Amniotic stem cell (primary cell): ENCODE results near the gene CCDC57.

ENCODE experiments used
- DNase-seq: peaks from one replicate; lab custom pipeline; 2025; lab: John Stamatoyannopoulos, UW

The CCDC57 gene

DNA sequence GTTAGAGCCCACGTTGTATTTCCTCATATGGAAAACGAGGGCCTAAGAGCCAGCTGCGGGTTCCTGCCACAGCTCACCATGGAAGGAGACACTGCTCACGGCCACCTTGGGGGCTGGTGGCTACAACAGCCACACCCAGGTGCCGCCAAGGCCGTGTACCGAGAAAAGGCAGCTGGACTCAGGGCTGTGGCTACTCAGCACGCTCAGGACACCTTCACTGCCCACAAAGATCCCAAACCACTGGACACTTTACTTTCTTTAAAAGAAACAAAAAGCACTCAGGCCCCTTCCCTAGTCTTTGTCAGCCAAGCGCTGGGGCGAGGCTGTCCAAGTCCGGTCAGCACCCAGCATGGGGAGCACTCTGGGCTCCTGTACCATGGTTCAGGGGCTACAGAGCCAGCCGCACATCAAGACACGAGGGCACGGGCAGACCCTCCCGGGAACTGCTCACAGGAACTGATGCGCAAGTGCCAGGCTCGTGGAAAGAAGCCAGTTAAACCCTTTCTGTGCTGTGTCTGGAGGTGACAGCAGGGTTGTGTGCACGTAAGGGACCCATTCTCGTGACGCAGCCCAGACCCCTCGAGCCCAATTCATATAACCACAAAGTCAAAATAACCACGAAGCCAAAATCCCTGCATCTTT, 34.7 kb upstream of the CCDC57 start:
- DNase-seq, result no peak

DNA sequence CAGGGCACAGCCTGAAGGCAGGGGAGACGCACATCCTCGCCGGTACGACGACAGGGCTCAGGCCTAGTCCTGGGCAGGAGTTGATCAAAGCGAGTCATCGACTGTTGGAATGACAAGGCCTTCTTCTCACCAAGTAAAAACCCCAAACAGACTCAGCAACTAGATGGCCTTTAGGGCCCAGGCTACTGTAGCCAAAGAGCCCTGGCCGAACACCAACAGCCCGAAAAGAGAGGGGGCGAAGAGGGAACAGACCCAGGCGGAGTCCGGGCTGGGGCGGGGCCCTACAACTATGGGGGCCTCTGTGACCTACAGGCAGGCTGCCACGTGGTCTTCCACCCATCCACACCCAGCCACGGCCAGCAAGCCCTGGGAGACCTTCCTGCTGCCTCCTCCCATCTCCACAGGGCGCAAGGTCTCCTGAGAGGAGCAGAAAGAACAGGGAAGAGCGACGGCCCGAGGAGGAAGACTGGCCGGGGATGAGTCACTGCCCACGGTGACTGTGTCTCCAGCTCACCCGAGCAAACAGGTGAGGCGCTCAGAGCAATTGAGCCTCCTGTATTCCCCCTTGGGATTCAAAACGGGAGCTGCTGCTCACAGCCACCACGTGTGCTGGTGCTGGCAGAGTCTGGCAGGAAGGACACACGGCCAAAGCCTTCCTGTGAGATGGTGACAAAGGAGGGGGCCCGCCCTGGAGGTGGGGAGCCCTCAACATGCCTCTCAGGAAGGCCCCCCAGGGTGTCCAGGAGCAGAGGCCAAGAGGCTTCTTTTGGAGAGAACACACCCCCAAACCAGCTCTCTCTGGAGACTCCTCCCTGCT, 33.9 kb upstream of the CCDC57 start:
- no peak for DNase-seq

DNA sequence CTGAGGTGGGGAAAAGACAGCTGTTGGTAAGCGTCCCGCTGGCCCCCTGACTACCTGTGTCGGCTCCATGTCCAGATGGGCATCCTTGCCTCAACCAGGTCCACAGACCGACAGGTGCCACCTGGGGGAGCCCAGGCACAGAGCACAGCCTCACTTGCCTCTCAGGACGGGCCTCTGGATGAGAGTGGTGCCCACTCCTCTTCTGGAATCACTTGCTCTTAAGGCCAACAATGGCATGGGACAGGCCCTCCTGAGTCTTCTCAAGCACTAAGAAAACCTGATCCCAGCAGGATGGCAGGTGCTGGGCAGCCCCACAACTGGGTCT, 33.4 kb upstream of the CCDC57 start:
- DNase-seq, result no peak

DNA sequence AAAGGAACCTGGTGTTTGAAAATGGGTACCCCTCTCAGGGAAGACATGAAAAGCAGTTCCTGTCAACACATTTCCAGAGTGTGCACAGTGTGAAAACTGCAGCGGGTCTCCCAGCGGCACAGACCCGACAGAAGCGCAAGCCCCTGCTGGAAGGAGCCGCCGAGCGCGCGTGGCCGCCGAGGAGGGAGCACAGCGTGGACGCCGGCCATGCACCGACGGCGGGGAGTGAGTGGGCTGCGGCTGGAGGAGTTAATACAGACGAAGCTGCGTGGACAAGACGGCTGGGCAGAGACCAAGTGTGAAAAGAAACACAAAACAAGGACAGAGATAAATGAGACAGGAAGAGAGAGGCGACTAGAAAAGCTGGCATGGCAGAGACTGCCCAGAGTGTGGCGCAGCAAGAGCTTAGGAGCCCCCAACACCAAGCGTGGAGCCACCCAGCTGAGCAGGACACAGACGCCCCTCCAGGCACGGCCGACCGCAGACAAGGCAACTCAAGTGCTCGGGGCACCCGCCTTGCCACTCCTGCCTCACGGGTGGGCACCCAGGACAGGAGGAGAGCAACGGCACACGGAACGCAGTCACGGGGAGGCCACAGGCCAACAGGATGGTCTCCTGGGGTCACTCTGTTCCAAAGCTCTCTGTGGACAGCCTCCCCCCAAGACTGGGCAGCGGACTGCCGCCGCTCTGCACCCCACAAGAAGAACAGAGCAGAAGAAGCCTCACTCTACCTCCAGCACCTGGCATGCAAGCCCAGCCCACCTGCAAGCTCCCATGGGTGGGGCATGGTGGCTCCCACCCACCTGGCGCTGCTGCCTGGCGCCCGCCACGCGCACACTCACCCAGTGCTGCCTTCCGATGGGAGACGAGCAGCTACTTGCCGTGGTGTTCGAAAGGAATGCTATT, 32.7 kb upstream of the CCDC57 start:
- no peak for DNase-seq

DNA sequence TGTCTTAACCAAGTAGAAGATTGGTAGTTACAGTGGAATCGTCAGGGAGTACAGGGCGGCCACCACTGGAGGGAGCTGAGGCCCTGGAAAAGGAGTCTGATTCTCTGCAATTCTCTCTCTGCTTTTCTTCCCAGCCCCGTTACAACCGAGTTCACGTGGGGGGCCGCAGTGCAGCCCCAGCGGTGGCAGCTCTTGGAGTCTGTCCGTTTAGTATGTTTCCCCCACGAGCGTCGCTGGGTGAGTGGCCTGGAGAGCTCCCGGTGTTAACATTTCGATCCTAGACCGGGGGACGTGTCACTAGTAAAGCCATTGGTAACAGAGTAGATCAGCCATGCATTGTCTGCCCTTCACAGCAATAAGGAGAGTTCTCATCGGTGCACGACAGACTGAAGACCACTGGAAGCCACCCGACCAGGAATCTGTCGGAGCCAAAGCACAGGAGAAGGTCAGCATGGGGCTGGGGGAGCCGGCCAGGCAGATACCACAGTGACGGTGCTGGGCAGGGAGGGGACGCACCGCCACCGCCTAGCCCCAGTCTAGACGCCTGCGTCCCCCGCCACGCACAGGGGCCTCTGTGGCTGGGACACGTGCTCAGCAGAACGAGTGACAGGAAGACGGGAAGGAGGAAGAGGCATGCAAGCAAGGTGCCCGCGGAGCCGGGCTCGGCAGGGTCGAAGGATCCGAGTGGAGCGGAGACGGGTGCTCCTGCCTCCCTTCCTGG, 31.9 kb upstream of the CCDC57 start:
- DNase-seq, result no peak

DNA sequence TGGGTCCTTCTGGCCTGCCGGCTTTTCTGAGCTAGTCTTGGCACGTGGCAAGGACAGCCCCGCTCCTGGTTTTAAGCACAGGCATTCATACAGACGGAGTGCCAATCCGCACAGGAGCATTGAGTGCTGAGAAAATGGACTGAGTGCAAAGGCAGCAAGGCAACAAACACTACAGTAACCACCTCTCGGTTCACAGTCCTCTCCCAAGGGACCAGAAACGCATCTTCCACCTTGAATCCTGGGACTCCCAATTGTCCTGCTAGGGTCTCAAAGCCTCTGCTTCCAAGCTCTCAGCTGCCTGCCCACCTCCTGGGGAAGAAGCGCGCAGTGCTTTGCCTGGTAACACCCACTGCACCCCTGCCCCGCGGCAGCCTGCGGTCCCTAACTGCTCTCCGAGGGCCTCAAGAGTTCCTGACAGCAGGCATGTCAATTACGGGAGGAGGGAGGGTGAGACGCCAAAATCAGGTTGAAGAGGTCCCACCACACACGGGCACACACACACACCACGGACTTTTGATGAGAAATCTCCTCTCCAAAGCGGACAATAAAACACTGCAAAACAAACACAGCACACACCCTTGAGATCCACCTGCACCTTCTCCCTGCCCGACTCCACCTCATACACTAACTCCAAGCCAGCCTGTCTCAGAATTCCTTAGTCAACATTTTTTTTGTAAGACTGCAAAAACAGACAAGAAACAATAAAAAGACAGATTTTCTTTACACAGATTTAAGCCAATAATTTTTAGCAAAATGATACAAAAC, 31.2 kb upstream of the CCDC57 start:
- DNase-seq, result no peak

DNA sequence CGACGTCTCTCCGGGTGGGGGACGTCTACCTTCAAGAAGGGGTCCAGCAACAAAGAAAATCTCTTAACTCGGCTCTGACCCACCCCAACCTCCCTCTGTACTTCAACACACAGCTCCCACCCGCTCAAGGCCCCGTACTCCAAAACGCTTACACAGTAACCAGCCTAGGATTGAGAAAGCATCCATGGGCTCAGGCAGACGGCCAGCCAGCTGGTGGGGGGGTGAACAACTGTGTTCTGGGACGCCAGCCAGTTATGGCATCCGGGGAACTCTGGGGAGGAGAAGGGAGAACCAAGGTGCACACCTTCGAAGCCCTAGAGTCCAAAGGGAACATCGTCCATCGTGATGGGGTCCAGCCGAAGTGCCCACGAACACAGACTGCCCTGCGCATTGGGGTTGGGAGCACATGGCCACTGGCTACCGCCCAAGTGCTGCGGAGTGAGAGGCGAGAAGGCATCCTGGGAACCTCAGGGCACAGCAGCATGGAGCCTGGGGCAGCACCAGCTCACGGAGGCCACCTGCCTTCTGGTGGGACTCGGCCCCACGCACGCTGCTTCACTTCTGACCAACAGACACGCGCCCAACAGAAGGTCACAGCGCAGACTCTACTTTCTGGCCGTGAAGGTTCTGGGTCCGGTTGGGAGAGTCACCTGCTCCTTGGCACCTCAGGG, 30.5 kb upstream of the CCDC57 start:
- DNase-seq, result no peak

DNA sequence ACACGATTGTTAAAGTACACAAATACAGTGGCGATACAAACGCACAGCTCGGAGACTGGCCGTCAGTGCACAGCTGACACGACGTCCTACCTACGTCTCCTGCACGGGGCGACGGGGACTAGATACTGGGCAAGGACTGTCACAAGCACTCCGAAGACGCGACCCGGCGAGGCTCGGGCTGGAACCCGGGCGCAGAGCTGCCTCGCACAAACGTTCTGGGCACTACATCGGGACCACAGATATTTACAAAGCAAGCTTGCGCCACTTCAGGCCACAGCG, 30.0 kb upstream of the CCDC57 start:
- DNase-seq, result no peak

DNA sequence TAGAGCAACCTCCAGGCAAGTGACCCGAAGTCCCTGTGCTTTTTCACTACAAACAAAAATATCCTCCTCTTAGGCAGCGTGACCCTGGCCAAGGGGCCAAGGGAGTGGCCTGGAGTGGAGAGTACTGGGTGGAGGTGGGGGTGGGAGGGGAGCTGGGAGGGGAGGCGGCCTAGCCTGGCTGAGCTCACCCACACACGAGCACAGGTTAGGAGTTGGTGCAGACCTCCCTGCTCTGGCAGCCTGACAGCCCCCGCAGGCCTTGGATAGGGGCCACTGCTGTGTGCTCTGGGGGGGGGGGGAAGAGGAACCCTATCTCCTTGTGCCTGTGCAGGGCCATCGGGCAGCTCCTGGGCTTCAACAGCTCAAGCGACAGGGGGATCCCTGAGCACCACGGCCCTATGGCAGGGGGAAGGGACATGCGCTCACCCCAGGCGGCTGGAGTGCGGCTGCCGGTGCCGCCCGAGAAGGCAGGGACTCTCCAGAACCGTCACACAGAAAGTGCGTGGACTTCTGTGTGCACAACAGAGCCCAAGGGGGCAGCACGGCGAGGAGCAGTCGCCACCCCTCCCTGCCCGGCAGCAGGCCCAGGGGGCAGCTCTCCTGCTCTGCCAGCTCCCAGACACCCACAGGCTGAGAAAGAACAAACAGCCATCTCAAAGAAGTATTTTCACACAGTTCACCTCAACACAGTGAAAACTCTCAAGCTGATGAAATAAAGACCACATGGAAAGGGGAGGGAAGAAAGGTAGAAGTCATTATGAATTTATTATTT, 29.5 kb upstream of the CCDC57 start:
- DNase-seq, result no peak

DNA sequence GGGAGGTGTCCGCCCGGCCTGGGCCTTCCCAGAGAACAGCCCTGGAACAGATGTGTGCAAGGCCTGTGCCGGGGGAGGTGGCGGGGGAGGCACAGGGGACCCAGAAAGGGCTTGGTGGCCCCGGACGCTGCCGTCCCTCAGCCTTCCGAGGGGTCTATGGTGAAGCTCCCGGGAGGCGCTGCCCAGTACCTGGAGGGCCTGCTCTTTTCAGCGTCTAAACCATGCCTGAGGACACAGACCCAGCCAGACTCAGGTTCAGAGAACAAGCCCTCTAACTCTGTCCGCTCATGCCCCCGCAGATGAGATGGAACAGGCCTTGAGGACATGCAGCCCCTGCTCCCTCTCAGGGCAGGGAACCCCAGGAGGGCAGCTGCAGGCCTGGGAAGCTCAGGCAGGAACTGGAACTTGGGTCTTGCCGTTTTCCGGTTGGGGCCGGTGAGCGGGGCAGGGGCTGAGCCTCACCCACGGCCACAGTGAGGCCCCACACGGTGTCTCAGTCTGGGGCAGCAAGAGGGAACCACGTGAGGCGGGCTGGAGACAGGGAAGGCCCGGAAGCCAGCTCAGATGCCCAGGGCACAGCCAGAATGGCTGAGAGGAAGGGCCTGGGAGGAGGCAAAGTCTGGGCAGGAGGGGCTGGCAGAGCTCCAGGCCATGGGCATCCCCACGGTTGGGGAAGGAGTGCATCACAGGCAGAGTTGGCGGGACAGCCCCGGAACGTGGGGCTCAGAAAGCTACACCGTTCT, 28.7 kb upstream of the CCDC57 start:
- DNase-seq, result no peak

DNA sequence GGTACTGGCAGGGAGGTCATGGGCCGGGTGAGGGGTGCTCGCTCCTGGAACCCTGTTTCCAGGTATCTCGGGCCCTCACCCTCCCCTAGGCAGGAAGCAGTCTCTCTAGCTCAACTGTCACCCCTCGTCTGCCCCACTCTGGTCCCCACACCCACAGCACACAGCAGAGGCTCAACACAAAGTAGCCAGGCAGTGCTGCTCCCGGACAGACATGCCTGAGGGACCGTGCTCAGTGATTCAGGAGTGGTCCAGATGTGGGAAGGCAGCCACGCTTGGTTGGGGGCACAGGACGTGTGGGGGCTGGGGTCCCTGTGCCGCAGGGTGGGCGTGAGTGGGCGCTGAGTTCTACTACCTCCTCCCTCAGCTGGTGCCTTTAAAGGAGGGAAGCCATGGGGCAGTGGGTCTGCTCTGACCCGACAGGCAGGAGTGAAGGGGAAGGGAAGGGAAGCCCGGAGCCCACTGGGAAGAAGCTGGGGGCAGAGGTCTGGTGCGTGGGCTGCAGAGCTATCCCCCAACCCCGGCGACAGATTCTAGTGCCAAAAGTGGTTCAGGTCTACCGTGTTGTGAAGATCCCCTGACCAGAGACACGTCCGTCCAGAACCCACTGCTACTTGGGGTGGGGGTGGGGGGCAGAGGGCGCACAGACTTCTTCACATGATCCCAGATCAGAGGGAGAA, 28.0 kb upstream of the CCDC57 start:
- no peak for DNase-seq

DNA sequence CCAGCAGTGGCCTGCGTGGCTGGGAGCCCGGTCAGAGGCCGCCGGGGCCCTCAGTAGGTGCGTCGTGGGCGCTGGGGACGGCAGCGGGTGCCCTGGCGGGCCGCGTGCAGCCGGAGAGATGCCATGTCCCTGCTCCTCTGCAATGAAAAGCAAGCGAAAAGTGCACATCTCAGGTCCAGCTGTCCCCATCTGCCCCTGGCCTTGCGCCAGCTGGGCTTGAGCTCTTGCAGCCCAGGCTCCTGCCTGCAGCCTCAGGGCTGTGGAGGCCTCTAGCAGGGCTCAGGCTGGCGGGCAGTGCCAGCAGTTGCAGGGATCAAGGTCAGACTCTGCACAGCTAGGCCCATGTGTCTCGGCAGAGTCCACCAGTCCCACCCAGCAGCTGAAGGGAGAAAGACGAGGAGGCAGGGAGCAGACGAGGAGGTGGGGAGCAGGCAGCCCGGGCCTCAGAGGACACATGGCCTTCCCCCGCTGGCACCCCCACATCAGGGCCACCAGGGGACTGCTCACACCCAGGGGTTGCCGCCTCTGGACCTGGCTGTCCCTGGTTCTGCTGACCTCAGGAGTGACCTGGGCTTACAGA, 27.4 kb upstream of the CCDC57 start:
- no peak for DNase-seq

DNA sequence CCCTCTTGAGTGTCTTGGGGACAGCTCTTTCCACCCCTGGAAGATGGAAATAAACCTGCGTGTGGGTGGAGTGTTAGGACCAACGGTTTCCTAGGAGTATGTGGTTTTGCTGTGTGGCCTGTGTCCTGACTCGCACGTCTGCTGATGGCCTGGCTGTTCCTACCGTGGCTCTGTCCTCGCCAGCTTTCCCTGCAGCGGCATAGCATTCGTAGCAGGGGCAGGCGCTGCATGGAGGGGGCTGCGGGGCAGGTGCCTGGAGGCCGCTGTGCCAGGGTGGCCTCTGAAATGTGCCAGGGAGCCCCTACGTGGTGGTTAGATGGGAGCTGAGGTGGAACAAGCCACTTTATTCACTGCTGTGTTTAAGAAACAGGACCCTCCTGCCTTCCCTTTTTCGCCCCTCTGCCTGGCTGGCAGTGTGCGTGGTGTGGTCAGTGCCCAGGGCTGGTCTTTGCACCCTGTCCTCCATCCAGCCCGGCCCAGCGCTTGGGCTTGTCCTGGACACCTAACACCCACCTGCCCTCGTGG, 26.8 kb upstream of the CCDC57 start:
- no peak for DNase-seq

DNA sequence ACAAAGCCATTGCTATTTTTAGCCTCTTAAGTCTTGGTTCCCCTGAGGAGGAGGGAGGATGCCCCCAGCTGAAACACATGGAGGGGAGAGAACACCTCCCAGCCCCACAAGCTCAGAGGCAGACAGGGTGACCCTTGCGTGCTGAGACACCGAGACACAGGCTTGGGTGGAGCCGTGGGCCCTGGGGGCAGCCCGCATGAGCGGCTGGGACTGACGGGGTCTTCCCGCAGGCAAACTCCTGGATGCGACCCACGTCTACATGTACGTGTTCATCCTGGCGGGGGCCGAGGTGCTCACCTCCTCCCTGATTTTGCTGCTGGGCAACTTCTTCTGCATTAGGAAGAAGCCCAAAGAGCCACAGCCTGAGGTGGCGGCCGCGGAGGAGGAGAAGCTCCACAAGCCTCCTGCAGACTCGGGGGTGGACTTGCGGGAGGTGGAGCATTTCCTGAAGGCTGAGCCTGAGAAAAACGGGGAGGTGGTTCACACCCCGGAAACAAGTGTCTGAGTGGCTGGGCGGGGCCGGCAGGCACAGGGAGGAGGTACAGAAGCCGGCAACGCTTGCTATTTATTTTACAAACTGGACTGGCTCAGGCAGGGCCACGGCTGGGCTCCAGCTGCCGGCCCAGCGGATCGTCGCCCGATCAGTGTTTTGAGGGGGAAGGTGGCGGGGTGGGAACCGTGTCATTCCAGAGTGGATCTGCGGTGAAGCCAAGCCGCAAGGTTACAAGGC, 26.0 kb upstream of the CCDC57 start:
- DNase-seq, result no peak

DNA sequence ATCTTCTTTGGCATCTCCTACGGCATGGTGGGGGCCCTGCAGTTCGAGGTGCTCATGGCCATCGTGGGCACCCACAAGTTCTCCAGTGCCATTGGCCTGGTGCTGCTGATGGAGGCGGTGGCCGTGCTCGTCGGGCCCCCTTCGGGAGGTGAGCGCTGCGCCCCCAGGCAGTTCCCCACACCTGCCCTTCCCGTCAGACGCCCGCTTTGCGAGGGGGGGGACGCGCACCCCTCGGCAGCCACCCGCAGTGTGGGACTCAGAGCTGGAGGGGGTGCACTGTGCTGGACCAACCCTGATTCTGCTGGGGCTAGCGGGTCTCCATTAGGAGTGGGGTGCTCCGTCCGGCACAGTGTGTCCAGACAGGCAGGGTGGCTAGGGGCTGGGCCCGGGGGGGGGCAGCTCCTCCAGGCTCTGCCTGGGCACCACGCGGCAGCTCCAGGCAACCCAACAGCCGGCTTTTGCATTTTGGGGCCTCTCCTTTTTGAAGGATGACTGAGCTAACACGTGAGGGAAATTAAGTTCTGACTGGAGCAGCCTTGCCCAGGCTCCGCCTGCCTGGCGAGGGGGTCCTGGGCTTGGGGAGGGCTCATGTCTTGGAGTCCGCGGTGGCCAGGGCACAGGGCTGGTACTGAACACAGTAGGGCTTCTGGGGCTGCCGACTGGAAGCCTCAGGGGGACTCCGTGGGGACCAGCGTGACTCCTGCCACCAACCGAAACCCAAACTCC, 25.3 kb upstream of the CCDC57 start:
- no peak for DNase-seq

DNA sequence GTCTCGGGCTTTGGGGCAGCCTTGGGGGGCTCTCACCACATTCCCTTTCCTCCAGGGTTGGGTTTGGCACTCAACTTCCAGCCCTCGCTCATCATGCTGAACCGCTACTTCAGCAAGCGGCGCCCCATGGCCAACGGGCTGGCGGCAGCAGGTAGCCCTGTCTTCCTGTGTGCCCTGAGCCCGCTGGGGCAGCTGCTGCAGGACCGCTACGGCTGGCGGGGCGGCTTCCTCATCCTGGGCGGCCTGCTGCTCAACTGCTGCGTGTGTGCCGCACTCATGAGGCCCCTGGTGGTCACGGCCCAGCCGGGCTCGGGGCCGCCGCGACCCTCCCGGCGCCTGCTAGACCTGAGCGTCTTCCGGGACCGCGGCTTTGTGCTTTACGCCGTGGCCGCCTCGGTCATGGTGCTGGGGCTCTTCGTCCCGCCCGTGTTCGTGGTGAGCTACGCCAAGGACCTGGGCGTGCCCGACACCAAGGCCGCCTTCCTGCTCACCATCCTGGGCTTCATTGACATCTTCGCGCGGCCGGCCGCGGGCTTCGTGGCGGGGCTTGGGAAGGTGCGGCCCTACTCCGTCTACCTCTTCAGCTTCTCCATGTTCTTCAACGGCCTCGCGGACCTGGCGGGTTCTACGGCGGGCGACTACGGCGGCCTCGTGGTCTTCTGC, 24.6 kb upstream of the CCDC57 start:
- no peak for DNase-seq
